Activated CD4-positive, alpha-beta T cell treated with anti-CD3 and anti-CD28 coated beads, Interleukin-2, amount 10 ng/mL, durations not matched to agents 7 days and 5 days (primary cell): Measurements from ENCODE around the gene ATOSA. TPM values are rescaled to one million over a fixed set of nuclear protein-coding genes. Genes with fewer than 3 reads are reported as not detected.

Experiments used
- CTCF ChIA-PET: fragments of 350-600 bp; sonication (Branson Sonifier 250); formaldehyde crosslinking; loops from one replicate; lab custom pipeline; 2021; ENCODE audit warnings: antibody characterized with exemption; lab: Charles Lee
- POLR2A ChIA-PET: fragments of 350-600 bp; sonication (Branson Sonifier 250); formaldehyde crosslinking; loops from one replicate; lab custom pipeline; 2021; ENCODE audit warnings: antibody characterized with exemption; lab: Charles Lee
- DNase-seq: peaks from one replicate; pipeline ENCODE4 v3.0.0-alpha.2; 2020
- H3K27ac Mint-ChIP-seq: one replicate; pipeline ENCODE4 v1.8.0; 2021; ENCODE audit warnings: mild to moderate bottlenecking, moderate library complexity, mixed read lengths
- H3K27me3 Mint-ChIP-seq: one replicate; pipeline ENCODE4 v1.8.0; 2021; ENCODE audit warnings: mixed read lengths
- H3K36me3 Mint-ChIP-seq: one replicate; pipeline ENCODE4 v1.8.0; 2021; ENCODE audit warnings: low read depth, mixed read lengths
- H3K4me1 Mint-ChIP-seq: one replicate; pipeline ENCODE4 v1.8.0; 2021; ENCODE audit warnings: mixed read lengths
- H3K4me3 Mint-ChIP-seq: one replicate; pipeline ENCODE4 v1.8.0; 2021; ENCODE audit warnings: mild to moderate bottlenecking, moderate library complexity, mixed read lengths
- H3K9me3 Mint-ChIP-seq: one replicate; pipeline ENCODE4 v1.8.0; 2021; ENCODE audit warnings: mixed read lengths
- total RNA-seq, 2 experiments: library from RNA; stranded (reverse); gene quantifications; one replicate each; pipeline ENCODE4 v1.2.3, GENCODE V29; 2021

Gene ATOSA
- total RNA-seq, 2 experiments from 2014 or later = 39.5 to 41.1 TPM

- peak overlapping the region; percentile 51 for H3K27ac Mint-ChIP-seq
These were observed 828 bp upstream of the ATOSA start for GRCh38 chr15:52680041-52680391.

GRCh38 chr15:52678468-52679231 is 538 bp downstream of the ATOSA start:
- Mint-ChIP-seq H3K9me3 (no peaks in the 10 kb centered on the region), H3K27ac (peak overlapping the region; percentile 100), H3K4me3 (peak overlapping the region; percentile 97), H3K27me3 (no peaks in the 10 kb centered on the region), H3K4me1 (peaks cover 47% of the 10 kb centered on the region), H3K36me3 (peaks cover 19% of the 10 kb centered on the region)
- ChIA-PET POLR2A (interaction anchor here (0.7 kb wide), 1 partner anchor 941 kb away, joined by 7 read pairs; no protein-coding TSS in a partner anchor), CTCF (interaction anchor here (0.7 kb wide), 1 partner anchor 272 kb away, joined by 3 read pairs; no protein-coding TSS in a partner anchor)
- peak; percentile 77 for DNase-seq

More at GRCh38 chr15:52680041-52680391, 828 bp upstream of the ATOSA start:
- H3K4me1 Mint-ChIP-seq = peaks cover 52% of the 10 kb centered on the region
- H3K27me3 Mint-ChIP-seq = no peaks in the 10 kb centered on the region
- ChIA-PET CTCF (interaction anchor here (0.8 kb wide), 1 partner anchor 9 kb away, joined by 3 read pairs; no protein-coding TSS in a partner anchor), POLR2A (no interaction called here)
- peaks cover 18% of the 10 kb centered on the region for H3K36me3 Mint-ChIP-seq
- no peak for DNase-seq
- peak overlapping the region; percentile 97 for H3K4me3 Mint-ChIP-seq
- H3K9me3 Mint-ChIP-seq = no peaks in the 10 kb centered on the region

GRCh38 chr15:52677593-52678467 is 1.4 kb downstream of the ATOSA start:
- ChIA-PET CTCF (interaction anchor here (0.7 to 1.5 kb wide), 6 partner anchors 17 to 421 kb away, joined by 3 to 4 read pairs (median 3); no protein-coding TSS in a partner anchor), POLR2A (no interaction called here)
- DNase-seq = peak; percentile 66
- no peaks in the 10 kb centered on the region for H3K27me3 Mint-ChIP-seq
- H3K4me3 Mint-ChIP-seq = peak overlapping the region; percentile 97
- H3K36me3 Mint-ChIP-seq = peaks cover 26% of the 10 kb centered on the region
- no peaks in the 10 kb centered on the region for H3K9me3 Mint-ChIP-seq
- peak overlapping the region; percentile 100 for H3K27ac Mint-ChIP-seq
- H3K4me1 Mint-ChIP-seq = peaks cover 45% of the 10 kb centered on the region

GRCh38 chr15:52674831-52675230 is 4.4 kb downstream of the ATOSA start:
- no peak for DNase-seq
- ChIA-PET POLR2A (no interaction called here), CTCF (interaction anchor here (1.1 kb wide), 1 partner anchor 12 kb away, joined by 3 read pairs; no protein-coding TSS in a partner anchor)
- H3K27ac Mint-ChIP-seq = no peak overlapping the region
- H3K36me3 Mint-ChIP-seq = peaks cover 48% of the 10 kb centered on the region
- H3K4me1 Mint-ChIP-seq = peaks cover 36% of the 10 kb centered on the region
- H3K27me3 Mint-ChIP-seq = no peaks in the 10 kb centered on the region
- H3K9me3 Mint-ChIP-seq = no peaks in the 10 kb centered on the region
- no peak overlapping the region for H3K4me3 Mint-ChIP-seq

- no peak overlapping the region for H3K4me3 Mint-ChIP-seq
- CTCF ChIA-PET = interaction anchor here (0.6 to 1.1 kb wide), 2 partner anchors 13 to 621 kb away, joined by 3 read pairs; no protein-coding TSS in a partner anchor
- POLR2A ChIA-PET = interaction anchor here (0.6 kb wide), 1 partner anchor 57 kb away, joined by 4 read pairs; no protein-coding TSS in a partner anchor
- DNase-seq = no peak
- H3K27ac Mint-ChIP-seq = no peak overlapping the region
- peaks cover 35% of the 10 kb centered on the region for H3K4me1 Mint-ChIP-seq
- no peaks in the 10 kb centered on the region for H3K9me3 Mint-ChIP-seq
- H3K36me3 Mint-ChIP-seq = peaks cover 52% of the 10 kb centered on the region
- H3K27me3 Mint-ChIP-seq = no peaks in the 10 kb centered on the region
These were observed 5.5 kb downstream of the ATOSA start for GRCh38 chr15:52673734-52674133.

GRCh38 chr15:52673312-52673711 is 5.9 kb downstream of the ATOSA start:
- Mint-ChIP-seq H3K27me3 (no peaks in the 10 kb centered on the region), H3K4me1 (peaks cover 35% of the 10 kb centered on the region), H3K36me3 (peaks cover 52% of the 10 kb centered on the region), H3K9me3 (no peaks in the 10 kb centered on the region), H3K4me3 (no peak overlapping the region), H3K27ac (no peak overlapping the region)
- ChIA-PET POLR2A (no interaction called here), CTCF (interaction anchor here (0.6 kb wide), 1 partner anchor 621 kb away, joined by 3 read pairs; no protein-coding TSS in a partner anchor)
- DNase-seq = no peak

- ChIA-PET POLR2A (no interaction called here), CTCF (no interaction called here)
- peaks cover 41% of the 10 kb centered on the region for H3K4me1 Mint-ChIP-seq
- H3K36me3 Mint-ChIP-seq = peaks cover 58% of the 10 kb centered on the region
- no peaks in the 10 kb centered on the region for H3K27me3 Mint-ChIP-seq
- H3K27ac Mint-ChIP-seq = no peak overlapping the region
- DNase-seq = no peak
- no peak overlapping the region for H3K4me3 Mint-ChIP-seq
- H3K9me3 Mint-ChIP-seq = no peaks in the 10 kb centered on the region
These were observed 6.5 kb downstream of the ATOSA start for GRCh38 chr15:52672661-52673060.

- DNase-seq = no peak
- ChIA-PET CTCF (no interaction called here), POLR2A (no interaction called here)
- Mint-ChIP-seq H3K27ac (no peak overlapping the region), H3K4me3 (no peak overlapping the region), H3K4me1 (peaks cover 21% of the 10 kb centered on the region), H3K27me3 (no peaks in the 10 kb centered on the region), H3K9me3 (no peaks in the 10 kb centered on the region), H3K36me3 (peaks cover 60% of the 10 kb centered on the region)
These were observed 9.1 kb downstream of the ATOSA start for GRCh38 chr15:52670087-52670486.

GRCh38 chr15:52668133-52668532 is 11.1 kb downstream of the ATOSA start:
- Mint-ChIP-seq H3K27ac (no peak overlapping the region), H3K4me3 (no peak overlapping the region), H3K27me3 (no peaks in the 10 kb centered on the region), H3K4me1 (peaks cover 20% of the 10 kb centered on the region), H3K9me3 (no peaks in the 10 kb centered on the region), H3K36me3 (peaks cover 67% of the 10 kb centered on the region)
- ChIA-PET POLR2A (no interaction called here), CTCF (no interaction called here)
- DNase-seq = no peak

- Mint-ChIP-seq H3K27ac (no peak overlapping the region), H3K9me3 (no peaks in the 10 kb centered on the region), H3K27me3 (no peaks in the 10 kb centered on the region), H3K4me3 (no peak overlapping the region), H3K36me3 (peaks cover 67% of the 10 kb centered on the region), H3K4me1 (peaks cover 19% of the 10 kb centered on the region)
- CTCF ChIA-PET = no interaction called here
- DNase-seq = no peak
- POLR2A ChIA-PET = no interaction called here
These were observed 11.6 kb downstream of the ATOSA start for GRCh38 chr15:52667597-52667996.

GRCh38 chr15:52663536-52664294 is 15.5 kb downstream of the ATOSA start:
- ChIA-PET POLR2A (interaction anchor here (0.5 kb wide), 1 partner anchor 31 kb away, joined by 3 read pairs; no protein-coding TSS in a partner anchor), CTCF (interaction anchor here (0.8 to 1.4 kb wide), 2 partner anchors 22 to 325 kb away, joined by 3 read pairs; no protein-coding TSS in a partner anchor)
- H3K4me1 Mint-ChIP-seq = peaks cover 38% of the 10 kb centered on the region
- peaks cover 68% of the 10 kb centered on the region for H3K36me3 Mint-ChIP-seq
- no peak for DNase-seq
- H3K9me3 Mint-ChIP-seq = no peaks in the 10 kb centered on the region
- no peak overlapping the region for H3K4me3 Mint-ChIP-seq
- no peaks in the 10 kb centered on the region for H3K27me3 Mint-ChIP-seq
- no peak overlapping the region for H3K27ac Mint-ChIP-seq

GRCh38 chr15:52661909-52662308 is 17.3 kb downstream of the ATOSA start:
- Mint-ChIP-seq H3K36me3 (peaks cover 67% of the 10 kb centered on the region), H3K4me1 (peaks cover 37% of the 10 kb centered on the region)
- CTCF ChIA-PET = interaction anchor here (0.5 to 1.4 kb wide), 2 partner anchors 20 to 435 kb away, joined by 3 to 5 read pairs; no protein-coding TSS in a partner anchor

More at GRCh38 chr15:52661909-52662308, 17.3 kb downstream of the ATOSA start:
- Mint-ChIP-seq H3K27me3 (no peaks in the 10 kb centered on the region), H3K9me3 (no peaks in the 10 kb centered on the region), H3K27ac (no peak overlapping the region), H3K4me3 (no peak overlapping the region)
- POLR2A ChIA-PET = interaction anchor here (0.6 kb wide), 1 partner anchor 99 kb away, joined by 4 read pairs; no protein-coding TSS in a partner anchor
- DNase-seq = no peak
